Head of caudate nucleus (tissue), 42 donors: Measurements from ENCODE around the gene BAG3.

Experiments
- DNase-seq, 42 donors: peaks; one replicate each; pipeline versions ENCODE4 v3.0.0 to v3.0.0-alpha.2; 2020 to 2021; ENCODE audit warnings: mixed read lengths in 7 of 42
- intact Hi-C: fragments of 100-400 bp; cut with DNase I; formaldehyde crosslinking; loops from one replicate; pipeline ENCODE4 v1.15.0; 2022

BAG3 gene

GRCh38 chr10:119634219-119634544, 17.0 kb upstream of the BAG3 start:
- DNase-seq = peak in 14 of 42 donors; percentile 13 to 69 (median 28)
- intact Hi-C loops = no loop called here

DNA sequence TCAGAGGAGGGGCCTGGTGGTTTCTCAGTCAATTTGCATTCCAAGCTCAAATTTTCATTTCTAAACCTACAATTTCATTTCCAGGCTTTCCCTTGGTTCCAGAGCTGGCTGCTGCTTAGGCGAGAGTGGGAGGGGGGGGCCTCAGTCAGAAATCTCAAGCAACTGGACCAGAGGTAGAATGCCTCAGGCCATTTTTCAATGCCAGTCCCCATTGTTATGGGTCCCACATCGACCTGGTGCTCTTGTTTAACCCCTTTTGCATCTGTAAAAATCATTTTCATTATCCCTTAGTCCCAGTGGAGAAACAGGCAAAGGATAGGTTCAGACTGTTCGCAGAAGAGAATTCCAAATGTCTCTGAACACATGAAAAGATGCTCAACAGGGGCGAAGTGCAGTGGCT, 13.5 kb upstream of the BAG3 start:
- intact Hi-C loops = no loop called here
- DNase-seq = no peak

GRCh38 chr10:119638982-119639381, 12.2 kb upstream of the BAG3 start:
- intact Hi-C loops = no loop called here
- DNase-seq = no peak

DNA sequence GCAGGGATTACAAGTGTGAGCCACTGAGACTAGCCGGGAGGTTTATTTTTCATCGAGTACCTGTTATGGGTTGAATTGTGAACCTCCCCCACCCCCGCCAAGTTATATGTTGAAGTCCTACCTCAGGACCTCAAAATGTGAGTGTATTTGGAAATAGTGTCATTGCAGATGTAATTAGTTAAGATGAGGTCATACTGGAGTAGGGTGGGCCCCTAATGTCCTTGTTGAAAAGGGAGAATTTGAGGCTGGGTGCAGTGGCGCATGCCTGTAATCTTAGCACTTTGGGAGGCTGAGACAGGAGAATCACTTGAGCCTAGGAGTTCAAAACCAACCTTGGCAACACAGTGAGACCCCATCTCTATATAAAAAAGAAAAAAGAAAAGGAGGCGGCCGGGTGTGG, 10.8 kb upstream of the BAG3 start:
- intact Hi-C loops = no loop called here
- DNase-seq = no peak

DNA sequence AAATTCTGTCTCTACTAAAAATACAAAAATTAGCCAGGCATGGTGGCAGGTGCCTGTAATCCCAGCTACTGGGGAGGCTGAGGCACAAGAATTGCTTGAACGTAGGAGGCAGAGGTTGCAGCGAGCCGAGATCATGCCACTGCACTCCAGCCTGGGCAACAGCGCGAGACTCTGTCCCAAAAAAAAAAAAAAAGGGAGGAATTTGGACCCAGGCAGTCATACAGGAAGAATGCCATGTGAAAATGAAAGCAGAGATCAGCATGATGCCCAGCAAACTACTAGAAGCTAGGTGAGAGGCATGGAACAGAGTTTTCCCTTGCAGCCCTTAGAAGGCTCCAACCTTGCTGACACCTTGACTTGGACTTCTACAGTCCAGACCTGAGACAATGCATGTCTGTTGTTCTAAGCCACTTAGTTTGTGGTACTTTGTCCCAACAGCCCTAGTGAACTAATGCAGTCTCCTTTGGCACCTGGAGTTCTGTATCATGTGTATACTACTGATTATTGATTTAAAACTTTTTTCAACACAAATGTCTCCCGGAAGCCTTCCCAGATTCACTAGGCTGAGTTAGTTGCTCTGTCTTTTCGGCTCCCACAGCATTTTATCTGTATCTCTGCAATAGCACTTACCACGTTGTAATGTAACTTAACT, 10.2 kb upstream of the BAG3 start:
- intact Hi-C loops = no loop called here
- no peak for DNase-seq

DNA sequence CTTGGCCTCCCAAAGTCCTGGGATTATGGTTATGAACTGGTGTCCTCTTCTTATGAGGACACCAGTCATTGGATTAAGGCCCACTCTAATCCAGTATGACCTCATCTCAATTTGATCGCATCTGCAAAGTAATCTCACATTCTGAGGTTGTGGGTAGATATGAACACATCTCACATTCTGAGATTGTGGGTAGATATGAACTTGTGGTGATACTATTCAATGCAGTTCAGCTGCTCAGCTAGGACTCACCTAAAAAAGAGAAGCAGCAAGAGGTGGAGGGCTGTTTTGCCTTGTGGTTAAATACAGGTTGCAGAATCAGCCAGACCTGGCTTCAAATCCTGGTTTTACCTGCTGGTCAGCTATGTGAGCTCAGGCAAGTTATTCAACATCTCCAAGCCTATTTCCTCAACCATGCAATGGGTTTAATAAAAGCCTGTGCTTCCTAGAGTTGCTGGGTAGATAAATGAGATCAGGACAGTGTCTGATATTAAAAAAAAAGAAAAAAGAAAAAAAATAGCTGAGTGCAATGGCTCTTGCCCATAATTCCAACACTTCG, 8.5 kb upstream of the BAG3 start:
- intact Hi-C loops = no loop called here
- DNase-seq = no peak

- intact Hi-C loops = no loop called here
- DNase-seq = no peak
Observed at GRCh38 chr10:119643306-119644204, 7.6 kb upstream of the BAG3 start.

- DNase-seq = peak in 29 of 42 donors; percentile 13 to 85 (median 50)
- intact Hi-C loops = no loop called here
Observed at GRCh38 chr10:119644205-119644814, 6.9 kb upstream of the BAG3 start.

GRCh38 chr10:119644994-119645393, 6.2 kb upstream of the BAG3 start:
- intact Hi-C loops = no loop called here

DNA sequence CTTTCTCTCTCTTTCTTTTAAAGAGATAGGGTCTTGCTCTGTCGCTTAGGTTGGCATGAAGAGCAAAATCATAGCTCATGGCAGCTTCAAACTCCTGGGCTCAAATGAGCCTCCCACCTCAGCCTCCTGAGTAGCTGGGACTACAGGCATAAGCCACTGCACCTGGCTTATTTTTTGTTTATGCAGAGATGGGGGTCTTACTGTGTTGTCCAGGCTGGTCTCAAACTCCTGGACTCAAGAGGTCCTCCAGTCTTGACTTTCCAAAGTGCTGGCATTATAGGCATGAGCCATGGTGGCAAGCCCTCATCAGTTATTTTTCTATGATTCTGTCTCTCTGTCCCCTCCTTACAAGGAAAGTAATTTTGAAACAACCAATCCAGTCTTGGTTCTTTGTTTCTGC, 1.1 kb upstream of the BAG3 start:
- intact Hi-C loops = loop anchor here (5.0 kb wide), 1 partner anchor 53 kb away; the partner anchor contains the start of gene TIAL1
- DNase-seq = no peak

More at GRCh38 chr10:119644994-119645393, 6.2 kb upstream of the BAG3 start:
- DNase-seq = no peak

- DNase-seq = peak in 7 of 42 donors; percentile 12 to 52 (median 22)
Observed at GRCh38 chr10:119651514-119652360, 557 bp downstream of the BAG3 start.

DNA sequence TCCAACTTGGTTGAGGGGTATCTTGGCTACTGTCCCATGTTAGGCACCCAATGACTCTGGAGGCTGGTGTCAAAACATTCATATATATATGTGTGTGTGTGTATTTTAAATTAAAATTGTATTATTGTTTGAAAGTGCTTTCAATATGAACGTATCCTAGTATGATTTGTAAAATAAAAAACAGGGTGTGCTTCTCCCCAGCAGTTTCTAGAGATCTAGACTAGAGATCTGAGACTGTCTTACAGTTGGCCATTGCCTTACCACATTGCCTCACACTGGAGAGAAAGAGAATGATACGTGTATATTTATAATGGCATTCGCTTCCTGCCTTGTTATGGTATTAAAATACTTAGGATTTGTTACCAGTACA, 1.2 kb downstream of the BAG3 start:
- intact Hi-C loops = loop anchor here (5.0 kb wide), 1 partner anchor 55 kb away; the partner anchor contains the start of gene TIAL1
- no peak for DNase-seq

More at GRCh38 chr10:119651514-119652360, 557 bp downstream of the BAG3 start:
- intact Hi-C loops = loop anchor here (5.0 kb wide), 1 partner anchor 54 kb away; the partner anchor contains the start of gene TIAL1

GRCh38 chr10:119653209-119653608, 2.0 kb downstream of the BAG3 start:
- intact Hi-C loops = loop anchor here (5.0 kb wide), 1 partner anchor 56 kb away; the partner anchor contains the start of gene TIAL1

GRCh38 chr10:119653916-119654315, 2.7 kb downstream of the BAG3 start:
- intact Hi-C loops = loop anchor here (5.0 kb wide), 1 partner anchor 57 kb away; the partner anchor contains the start of gene TIAL1
- no peak for DNase-seq

More at GRCh38 chr10:119653209-119653608, 2.0 kb downstream of the BAG3 start:
- no peak for DNase-seq

GRCh38 chr10:119654540-119654939, 3.4 kb downstream of the BAG3 start:
- peak in 11 of 42 donors; percentile 12 to 52 (median 40) for DNase-seq
- intact Hi-C loops = loop anchor here (5.0 kb wide), 1 partner anchor 57 kb away; the partner anchor contains the start of gene TIAL1

DNA sequence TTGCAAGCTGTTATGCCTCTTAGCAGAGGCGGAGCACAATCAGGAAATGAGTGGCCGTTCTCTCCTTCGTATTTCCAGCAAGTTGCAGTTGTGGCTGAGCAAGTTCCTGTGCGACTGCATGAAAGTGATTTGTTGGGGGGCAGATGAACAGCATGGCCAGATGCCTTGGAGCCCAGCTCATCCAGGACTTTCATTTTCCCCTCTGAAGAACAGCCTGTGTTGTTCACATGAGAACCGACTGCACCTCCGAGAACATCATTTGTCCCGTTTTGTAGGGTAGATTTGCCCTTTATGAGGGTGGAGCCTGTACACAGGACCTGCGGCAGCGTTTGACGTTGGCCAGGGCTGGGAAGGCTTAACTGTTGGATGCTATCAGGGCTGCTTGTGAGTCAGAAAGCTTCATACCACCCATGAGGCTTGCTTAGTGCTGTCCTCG, 4.4 kb downstream of the BAG3 start:
- DNase-seq = peak in 1 of 42 donors; percentile 40
- intact Hi-C loops = no loop called here

GRCh38 chr10:119656760-119657159, 5.6 kb downstream of the BAG3 start:
- intact Hi-C loops = no loop called here
- no peak for DNase-seq

- intact Hi-C loops = no loop called here
- DNase-seq = peak in 24 of 42 donors; percentile 13 to 69 (median 46)
Observed at GRCh38 chr10:119657725-119658124, 6.5 kb downstream of the BAG3 start.
